WTC11 (cell line): ENCODE results near the gene PGLYRP3. TPM values are rescaled to one million over a fixed set of nuclear protein-coding genes. Genes with fewer than 3 reads are reported as not detected.

Experiments used
- ATAC-seq: fragments of 200-7000 bp; cut with Tn5 transposase; 2 replicates; pipeline ENCODE4 v1.10.0; 2021; ENCODE audit warnings: mild to moderate bottlenecking, moderate library complexity
- CTCF ChIA-PET: fragments of 300-600 bp; sonication (Branson Sonifier 250); formaldehyde crosslinking; loops from one replicate; lab custom pipeline; 2021; ENCODE audit warnings: antibody characterized with exemption; lab: Charles Lee
- POLR2A ChIA-PET: fragments of 350-600 bp; sonication (Branson Sonifier 250); formaldehyde crosslinking; loops from one replicate; lab custom pipeline; 2021; ENCODE audit warnings: antibody characterized with exemption; lab: Charles Lee
- DNase-seq: peaks from one replicate; pipeline ENCODE4 v3.0.0; 2021; ENCODE audit warnings: low spot score
- H3K27ac Mint-ChIP-seq: 2 replicates; pipeline ENCODE4 v1.8.0; 2021; ENCODE audit warnings: mixed read lengths
- H3K27me3 Mint-ChIP-seq: 2 replicates; pipeline ENCODE4 v1.8.0; 2021; ENCODE audit warnings: low read depth, mild to moderate bottlenecking, moderate library complexity, mixed read lengths
- H3K36me3 Mint-ChIP-seq: 2 replicates; pipeline ENCODE4 v1.8.0; 2021; ENCODE audit warnings: mixed read lengths
- H3K4me1 Mint-ChIP-seq: 2 replicates; pipeline ENCODE4 v1.8.0; 2022; ENCODE audit warnings: mixed read lengths
- H3K4me3 Mint-ChIP-seq: 2 replicates; pipeline ENCODE4 v1.8.0; 2021; ENCODE audit warnings: mild to moderate bottlenecking, moderate library complexity, mixed read lengths
- H3K9me3 Mint-ChIP-seq: 2 replicates; pipeline ENCODE4 v1.8.0; 2021; ENCODE audit warnings: mixed read lengths
- ATF6 ChIP-seq: sonication (generic); formaldehyde crosslinking; IDR thresholded peaks from 2 replicates; pipeline ENCODE4 v1.8.1; 2023; ENCODE audit warnings: mild to moderate bottlenecking, missing genetic modification reagents
- CBFB ChIP-seq: sonication (generic); formaldehyde crosslinking; IDR thresholded peaks from 2 replicates; pipeline ENCODE4 v1.8.1; 2022; ENCODE audit warnings: mild to moderate bottlenecking, low read depth, missing genetic modification reagents
- E2F4 ChIP-seq: sonication (generic); formaldehyde crosslinking; IDR thresholded peaks from 2 replicates; pipeline ENCODE4 v1.8.1; 2022; ENCODE audit warnings: low read depth, mild to moderate bottlenecking, moderate library complexity, missing genetic modification reagents, borderline replicate concordance
- GRHL2 ChIP-seq: fragments of 250-450 bp; sonication (Bioruptor Pico); IDR thresholded peaks from 2 replicates; pipeline ENCODE4 v1.8.0; 2022; ENCODE audit warnings: mild to moderate bottlenecking, moderate library complexity; ENCODE audit not compliant: insufficient replicate concordance, severe bottlenecking
- IRF2 ChIP-seq: sonication (generic); formaldehyde crosslinking; IDR thresholded peaks from 2 replicates; pipeline ENCODE4 v1.8.0; 2022; ENCODE audit warnings: low read depth, missing genetic modification reagents, borderline replicate concordance
- KAT7 ChIP-seq: sonication (generic); formaldehyde crosslinking; IDR thresholded peaks from 2 replicates; pipeline ENCODE4 v1.8.1; 2023; ENCODE audit warnings: missing genetic modification reagents, mild to moderate bottlenecking, borderline replicate concordance
- MAX ChIP-seq: sonication (generic); formaldehyde crosslinking; IDR thresholded peaks from 2 replicates; pipeline ENCODE4 v1.8.0; 2022; ENCODE audit warnings: mild to moderate bottlenecking, missing genetic modification reagents
- MLX ChIP-seq: sonication (generic); formaldehyde crosslinking; IDR thresholded peaks from 2 replicates; pipeline ENCODE4 v1.8.1; 2023; ENCODE audit warnings: mild to moderate bottlenecking, missing genetic modification reagents, moderate library complexity
- MXD4 ChIP-seq: fragments of 250-450 bp; sonication (Bioruptor Pico); IDR thresholded peaks from 2 replicates; pipeline ENCODE4 v1.8.0; 2021; ENCODE audit warnings: mild to moderate bottlenecking, moderate library complexity, borderline replicate concordance
- MYBL2 ChIP-seq: sonication (generic); formaldehyde crosslinking; IDR thresholded peaks from 2 replicates; pipeline ENCODE4 v1.8.1; 2023; ENCODE audit warnings: mild to moderate bottlenecking, moderate library complexity, missing genetic modification reagents
- NFATC4 ChIP-seq: fragments of 250-450 bp; sonication (Bioruptor Pico); IDR thresholded peaks from 2 replicates; pipeline ENCODE4 v1.9.0; 2021; ENCODE audit warnings: mild to moderate bottlenecking
- NFE2L1 ChIP-seq: sonication (generic); formaldehyde crosslinking; IDR thresholded peaks from 2 replicates; pipeline ENCODE4 v1.8.1; 2023; ENCODE audit warnings: missing genetic modification reagents
- NR3C1 ChIP-seq: sonication (generic); formaldehyde crosslinking; conservative IDR thresholded peaks from 2 replicates; pipeline ENCODE4 v1.8.1; 2023; ENCODE audit warnings: low read depth, mild to moderate bottlenecking, missing genetic modification reagents
- OVOL2 ChIP-seq: fragments of 250-450 bp; sonication (Bioruptor Pico); IDR thresholded peaks from 2 replicates; pipeline ENCODE4 v1.9.0; 2021; ENCODE audit warnings: mild to moderate bottlenecking, borderline replicate concordance
- TEAD1 ChIP-seq: sonication (generic); formaldehyde crosslinking; IDR thresholded peaks from 2 replicates; pipeline ENCODE4 v1.8.0; 2022; ENCODE audit warnings: mild to moderate bottlenecking, missing genetic modification reagents
- USF1 ChIP-seq: sonication (generic); formaldehyde crosslinking; IDR thresholded peaks from 2 replicates; pipeline ENCODE4 v1.8.0; 2022; ENCODE audit warnings: mild to moderate bottlenecking, missing genetic modification reagents
- ZBTB21 ChIP-seq: sonication (generic); formaldehyde crosslinking; IDR thresholded peaks from 2 replicates; pipeline ENCODE4 v1.8.1; 2023; ENCODE audit warnings: mild to moderate bottlenecking, missing genetic modification reagents, borderline replicate concordance
- ZNF263 ChIP-seq: sonication (generic); formaldehyde crosslinking; IDR thresholded peaks from 2 replicates; pipeline ENCODE4 v1.8.1; 2022; ENCODE audit warnings: low read depth, mild to moderate bottlenecking, moderate library complexity, missing genetic modification reagents
- ZNF423 ChIP-seq: fragments of 250-450 bp; sonication (Bioruptor Pico); IDR thresholded peaks from 2 replicates; pipeline ENCODE4 v2.1.2; 2022; ENCODE audit warnings: mild to moderate bottlenecking, moderate library complexity
- ZNF532 ChIP-seq: fragments of 250-450 bp; sonication (Bioruptor Pico); IDR thresholded peaks from 2 replicates; pipeline ENCODE4 v1.9.0; 2021; ENCODE audit warnings: mild to moderate bottlenecking, borderline replicate concordance
- total RNA-seq: library from RNA; stranded (reverse); gene quantifications from 3 replicates; pipeline ENCODE4 v1.2.3, GENCODE V29; 2021

The PGLYRP3 gene
- total RNA-seq, 1 experiment from 2014 or later: not detected

- TF ChIP-seq E2F4 (CRISPR knock-in tag) (no peak), TEAD1 (CRISPR knock-in tag) (no peak), MLX (CRISPR knock-in tag) (no peak), ATF6 (CRISPR knock-in tag) (no peak), GRHL2 (CRISPR knock-in tag) (no peak), KAT7 (CRISPR knock-in tag) (no peak), OVOL2 (CRISPR knock-in tag) (no peak)
Observed at GRCh38 chr1:153360592-153361479, 48.1 kb upstream of the PGLYRP3 start (continued).

- H3K4me3 Mint-ChIP-seq: no peak overlapping the region
- no peaks in the 10 kb centered on the region for H3K9me3 Mint-ChIP-seq
- POLR2A ChIA-PET: no interaction called here
- DNase-seq: no peak
- H3K27me3 Mint-ChIP-seq: no peaks in the 10 kb centered on the region; the same call in 1 of the 2 replicates
- H3K4me1 Mint-ChIP-seq: peaks cover 6% of the 10 kb centered on the region; the same call in 1 of the 2 replicates
- no peak overlapping the region for H3K27ac Mint-ChIP-seq
- TF ChIP-seq NR3C1 (CRISPR knock-in tag): no peak
- TF ChIP-seq NFATC4 (CRISPR knock-in tag): no peak
- TF ChIP-seq IRF2 (CRISPR knock-in tag): no peak
- TF ChIP-seq MXD4: no peak
- no peak for TF ChIP-seq MYBL2
- no peak for TF ChIP-seq USF1 (CRISPR knock-in tag)
- TF ChIP-seq ZBTB21 (CRISPR knock-in tag): no peak
- no peak for TF ChIP-seq MAX (CRISPR knock-in tag)
- TF ChIP-seq GRHL2 (CRISPR knock-in tag): no peak
- no peak for ATAC-seq
- CTCF ChIA-PET: interaction anchor here (4.0 kb wide), 1 partner anchor 135 kb away, joined by 32 read pairs; no protein-coding TSS in a partner anchor
- H3K36me3 Mint-ChIP-seq: no peaks in the 10 kb centered on the region
Observed at GRCh38 chr1:153360190-153360589, 47.4 kb upstream of the PGLYRP3 start.

GRCh38 chr1:153359241-153359640 is 46.5 kb upstream of the PGLYRP3 start:
- Mint-ChIP-seq H3K36me3 (no peaks in the 10 kb centered on the region), H3K4me3 (no peak overlapping the region), H3K27me3 (no peaks in the 10 kb centered on the region; the same call in 1 of the 2 replicates), H3K27ac (no peak overlapping the region), H3K4me1 (peaks cover 6% of the 10 kb centered on the region; the same call in 1 of the 2 replicates), H3K9me3 (no peaks in the 10 kb centered on the region)
- ChIA-PET CTCF (interaction anchor here (0.7 to 4.0 kb wide), 3 partner anchors 107 to 213 kb away, joined by 5 to 32 read pairs (median 5); no protein-coding TSS in a partner anchor), POLR2A (no interaction called here)
- DNase-seq: no peak
- no peak for ATAC-seq
- TF ChIP-seq CBFB (CRISPR knock-in tag) (no peak), MLX (CRISPR knock-in tag) (no peak), ZNF423 (CRISPR knock-in tag) (no peak), ZNF263 (CRISPR knock-in tag) (no peak), NR3C1 (CRISPR knock-in tag) (no peak), NFE2L1 (CRISPR knock-in tag) (no peak), ZNF532 (CRISPR knock-in tag) (no peak)
